VCaP (cell line): ENCODE results near the gene CES3.
A peak's percentile ranks its signal among the peaks of the same experiment; 100 is the strongest.

Source experiments
- H3K27ac ChIP-seq: fragments of 450-650 bp; 2 replicates; pipeline ENCODE4 v1.5.1; 2017
- CTCF ChIP-seq: fragments of 450-650 bp; conservative IDR thresholded peaks from 2 replicates; pipeline ENCODE4 v1.5.1; 2017; ENCODE audit warnings: mild to moderate bottlenecking, moderate library complexity

Gene CES3, protein sequence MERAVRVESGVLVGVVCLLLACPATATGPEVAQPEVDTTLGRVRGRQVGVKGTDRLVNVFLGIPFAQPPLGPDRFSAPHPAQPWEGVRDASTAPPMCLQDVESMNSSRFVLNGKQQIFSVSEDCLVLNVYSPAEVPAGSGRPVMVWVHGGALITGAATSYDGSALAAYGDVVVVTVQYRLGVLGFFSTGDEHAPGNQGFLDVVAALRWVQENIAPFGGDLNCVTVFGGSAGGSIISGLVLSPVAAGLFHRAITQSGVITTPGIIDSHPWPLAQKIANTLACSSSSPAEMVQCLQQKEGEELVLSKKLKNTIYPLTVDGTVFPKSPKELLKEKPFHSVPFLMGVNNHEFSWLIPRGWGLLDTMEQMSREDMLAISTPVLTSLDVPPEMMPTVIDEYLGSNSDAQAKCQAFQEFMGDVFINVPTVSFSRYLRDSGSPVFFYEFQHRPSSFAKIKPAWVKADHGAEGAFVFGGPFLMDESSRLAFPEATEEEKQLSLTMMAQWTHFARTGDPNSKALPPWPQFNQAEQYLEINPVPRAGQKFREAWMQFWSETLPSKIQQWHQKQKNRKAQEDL

DNA sequence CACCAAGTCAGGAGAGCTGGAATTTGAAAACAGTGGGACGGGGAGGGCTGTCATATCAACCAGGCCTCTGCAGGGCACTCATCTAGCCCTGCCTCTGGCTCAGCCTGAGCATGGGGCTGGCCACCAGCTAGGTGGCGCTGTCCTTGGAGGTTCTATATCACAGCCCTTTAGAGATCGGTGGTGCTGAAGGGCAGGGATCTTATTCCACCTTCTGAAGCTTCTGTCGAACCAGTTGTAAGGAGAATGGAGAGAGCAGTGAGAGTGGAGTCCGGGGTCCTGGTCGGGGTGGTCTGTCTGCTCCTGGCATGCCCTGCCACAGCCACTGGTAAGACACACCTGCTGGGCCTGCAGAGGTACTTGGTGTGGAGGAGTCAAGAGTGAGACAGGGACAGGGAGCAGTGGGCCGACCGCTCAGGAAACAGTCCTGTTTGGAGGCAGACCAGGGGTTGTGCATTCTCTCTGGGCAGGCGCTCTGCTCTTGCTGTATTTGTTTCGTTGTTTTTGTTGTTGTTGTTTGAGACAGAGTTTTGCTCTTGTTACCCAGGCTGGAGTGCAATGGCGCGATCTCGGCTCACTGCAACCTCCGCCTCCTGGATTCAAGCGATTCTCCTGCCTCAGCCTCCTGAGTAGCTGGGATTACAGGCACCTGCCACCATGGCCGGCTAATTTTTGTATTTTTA is at the start of gene CES3:
CES3 (plus strand) TSS at position 202 of the 680 bp plus-strand sequence; CDS start at position 244, 42 bp downstream.
- TF ChIP-seq CTCF, result peak; percentile 70
- H3K27ac ChIP-seq, result peak within 1 kb of the TSS; percentile 21; the same call in 1 of the 2 replicates

GRCh38 chr16:66911801-66912200 is 49.3 kb upstream of the CES3 start:
- no peak overlapping the region for H3K27ac ChIP-seq
- no peak for TF ChIP-seq CTCF

DNA sequence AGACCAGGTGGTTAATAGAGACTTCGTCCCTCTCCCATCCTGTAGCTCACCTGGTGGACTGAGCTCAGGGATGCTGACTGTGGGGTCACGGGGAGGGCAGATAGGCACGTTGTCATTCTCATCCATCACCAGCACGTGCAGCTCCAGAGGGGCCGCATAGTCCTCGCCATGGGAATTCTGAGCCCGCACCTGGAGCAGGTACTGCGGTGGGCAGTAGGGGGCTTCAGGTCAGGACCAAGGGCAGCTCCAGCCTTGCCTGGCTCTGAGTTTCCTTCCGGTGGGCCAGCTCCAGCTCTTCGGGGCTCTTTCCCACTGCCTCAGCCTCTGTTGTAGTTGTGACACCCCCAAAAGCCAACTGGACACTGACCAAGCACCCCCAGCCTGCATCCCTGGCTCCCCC is 48.0 kb upstream of the CES3 start:
- no peak overlapping the region for H3K27ac ChIP-seq

GRCh38 chr16:66913711-66914110 is 47.4 kb upstream of the CES3 start:
- no peak overlapping the region for H3K27ac ChIP-seq
- no peak for TF ChIP-seq CTCF

More for the DNA sequence above, 48.0 kb upstream of the CES3 start:
- TF ChIP-seq CTCF, result no peak

DNA sequence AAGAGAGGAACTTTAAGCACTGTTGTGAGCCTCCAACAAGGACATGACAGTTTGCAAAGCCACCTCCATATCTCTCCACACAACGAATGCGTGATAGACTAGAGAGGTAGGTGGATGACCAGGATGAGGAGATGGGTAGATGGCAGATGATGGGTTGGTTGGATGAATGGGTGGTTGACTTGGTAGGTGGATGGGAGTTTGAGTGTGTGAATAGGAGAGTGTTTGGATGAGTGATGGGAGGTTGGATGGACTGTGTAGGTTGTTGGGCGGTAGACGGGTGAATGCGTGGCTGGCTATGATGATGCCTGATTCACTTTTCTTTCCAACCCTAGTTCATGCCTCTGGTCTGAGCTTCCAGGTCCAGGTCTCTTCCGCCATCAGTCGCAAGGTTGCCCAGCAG is 46.5 kb upstream of the CES3 start:
- no peak for TF ChIP-seq CTCF

DNA sequence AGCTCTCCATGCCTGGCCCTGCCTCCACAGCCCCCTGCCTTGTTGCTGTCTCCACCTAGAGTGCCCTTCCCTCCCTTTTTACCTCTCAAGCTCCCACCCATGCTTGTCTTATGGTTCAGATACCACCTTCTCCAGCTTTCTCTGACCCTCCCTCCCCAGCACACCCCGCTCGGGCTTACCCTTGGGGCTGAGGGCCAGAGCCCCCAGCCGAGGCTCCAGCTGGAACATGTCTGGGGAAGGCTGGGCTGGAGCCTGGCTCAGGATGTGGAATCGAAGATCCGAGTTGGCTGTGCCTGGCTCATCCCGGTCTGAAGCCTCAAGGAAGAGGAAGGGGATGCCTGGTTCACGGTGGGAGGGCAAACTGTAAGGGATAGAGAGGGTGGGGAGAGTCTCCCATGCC is 46.0 kb upstream of the CES3 start:
- TF ChIP-seq CTCF, result no peak

More for the DNA sequence above, 46.5 kb upstream of the CES3 start:
- no peak overlapping the region for H3K27ac ChIP-seq

DNA sequence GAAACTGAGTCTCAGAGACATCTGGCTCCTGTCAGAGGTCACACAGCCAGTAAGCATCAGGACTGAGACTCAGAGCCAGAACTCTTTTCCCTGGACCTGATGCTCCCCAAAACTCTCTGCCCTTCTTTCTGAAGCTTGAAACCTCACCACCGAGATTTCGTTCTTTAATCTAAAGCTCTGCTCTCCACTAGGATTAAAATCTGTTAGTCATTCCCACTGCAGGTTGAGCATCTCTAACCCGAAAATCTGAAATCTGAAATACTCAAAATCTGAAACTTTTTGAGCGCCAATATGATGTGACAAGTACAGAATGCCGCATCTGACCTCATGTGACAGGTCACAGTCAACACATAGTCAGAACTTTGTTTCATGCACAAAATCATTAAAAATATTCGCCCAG is 44.5 kb upstream of the CES3 start:
- H3K27ac ChIP-seq, result no peak overlapping the region
- TF ChIP-seq CTCF, result no peak

More for the DNA sequence above, 46.0 kb upstream of the CES3 start:
- H3K27ac ChIP-seq, result no peak overlapping the region
